Endothelial cell of umbilical vein (primary cell): ENCODE results near the gene CD300C. TPM values are rescaled to one million over a fixed set of nuclear protein-coding genes. Genes with fewer than 3 reads are reported as not detected.

Source experiments
- BruUV-seq: library from RNA; stranded (reverse); fragments of 400-500 nt; replicated peaks from 2 replicates; lab custom pipeline; 2021; lab: Mats Ljungman, UMichigan
- CTCF ChIA-PET: fragments of 300-600, 350-600 bp; sonication (Branson Sonifier 250); formaldehyde crosslinking; loops from one replicate; lab custom pipeline; 2021; ENCODE audit warnings: antibody characterized with exemption, inconsistent platforms; lab: Charles Lee
- POLR2A ChIA-PET: fragments of 300-600, 350-600 bp; sonication (Branson Sonifier 250); formaldehyde crosslinking; loops from one replicate; lab custom pipeline; 2021; ENCODE audit warnings: antibody characterized with exemption, inconsistent platforms; lab: Charles Lee
- DNase-seq: peaks from one replicate; pipeline ENCODE4 v3.0.0-alpha.2; 2011; ENCODE audit warnings: low read depth, low spot score
- FAIRE-seq: peaks from 2 replicates; lab custom pipeline; 2011; peaks lifted over from hg19 to GRCh38; lab: Jason Lieb, UNC
- H2AFZ ChIP-seq: 2 replicates; pipeline ENCODE4 v1.6.0; 2012; ENCODE audit warnings: low read depth, low read length, control low read depth, inconsistent platforms
- H3K27ac ChIP-seq: 2 replicates; pipeline ENCODE4 v1.5.1; 2011; ENCODE audit warnings: low read depth, mild to moderate bottlenecking, control low read depth, low read length, moderate library complexity; ENCODE audit not compliant: insufficient read depth
- H3K27me3 ChIP-seq, 2 experiments: 2 replicates each; pipeline versions ENCODE4 v1.6.0 to v1.6.1; 2011; ENCODE audit warnings: low read length in 2 of 2, mixed read lengths in 1 of 2; ENCODE audit not compliant: control insufficient read depth in 2 of 2, insufficient read depth in 2 of 2
- H3K36me3 ChIP-seq, 2 experiments: 2 replicates in 1 of 2; 3 replicates in 1 of 2; pipeline ENCODE4 v1.5.1; 2011; ENCODE audit warnings: low read length in 2 of 2, mild to moderate bottlenecking in 1 of 2, moderate library complexity in 1 of 2; ENCODE audit not compliant: control insufficient read depth in 2 of 2, insufficient read depth in 2 of 2; ENCODE audit errors: extremely low read depth in 1 of 2
- H3K4me1 ChIP-seq: 3 replicates; pipeline ENCODE4 v1.5.1; 2011; ENCODE audit warnings: mild to moderate bottlenecking, low read length; ENCODE audit not compliant: control insufficient read depth, insufficient read depth; ENCODE audit errors: extremely low read depth
- H3K4me2 ChIP-seq: 2 replicates; pipeline ENCODE4 v1.6.1; 2011; ENCODE audit warnings: low read length, control low read depth, mixed read lengths; ENCODE audit not compliant: insufficient read depth
- H3K4me3 ChIP-seq, 3 experiments: fragments of 200-600 bp in 1 of 3; sonication (generic), shearing (Covaris generic) in 1 of 3; replicated peaks in 1 of 3; 2 replicates each; pipeline ENCODE4 v1.5.1; 2011 to 2016; ENCODE audit warnings: control low read depth in 3 of 3, low read length in 3 of 3, mild to moderate bottlenecking in 2 of 3, inconsistent platforms in 1 of 3, low read depth in 1 of 3, moderate library complexity in 1 of 3; ENCODE audit not compliant: insufficient read depth in 1 of 3
- H3K79me2 ChIP-seq: 2 replicates; pipeline ENCODE4 v1.6.0; 2012; ENCODE audit warnings: low read length, inconsistent platforms; ENCODE audit not compliant: control insufficient read depth, insufficient read depth
- H3K9ac ChIP-seq: replicated peaks from 2 replicates; pipeline ENCODE3; 2011; ENCODE audit warnings: low read length, control low read depth; ENCODE audit not compliant: insufficient read depth; ENCODE audit errors: extremely low read depth
- H3K9me1 ChIP-seq: replicated peaks from 3 replicates; pipeline ENCODE4 v1.6.0; 2011; ENCODE audit warnings: mild to moderate bottlenecking, low read length; ENCODE audit not compliant: control insufficient read depth, insufficient read depth; ENCODE audit errors: extremely low read depth
- H3K9me3 ChIP-seq: replicated peaks from 2 replicates; pipeline ENCODE4 v1.5.1; 2012; ENCODE audit warnings: low read length, inconsistent platforms; ENCODE audit not compliant: control insufficient read depth, insufficient read depth
- H4K20me1 ChIP-seq: replicated peaks from 2 replicates; pipeline ENCODE3; 2011; ENCODE audit warnings: mild to moderate bottlenecking, low read length; ENCODE audit not compliant: control insufficient read depth, insufficient read depth; ENCODE audit errors: extremely low read depth
- EZH2 ChIP-seq: IDR thresholded peaks from 2 replicates; pipeline ENCODE4 v1.6.1; 2012; ENCODE audit warnings: borderline replicate concordance, low read depth, mild to moderate bottlenecking, moderate library complexity, low read length, inconsistent platforms; ENCODE audit not compliant: severe bottlenecking
- FOS ChIP-seq: IDR thresholded peaks from 2 replicates; pipeline ENCODE4 v1.6.1; 2011; ENCODE audit warnings: mild to moderate bottlenecking, low read length, moderate library complexity, borderline replicate concordance; ENCODE audit not compliant: insufficient read depth
- GATA2 ChIP-seq: IDR thresholded peaks from 2 replicates; pipeline ENCODE4 v1.7.0; 2011; ENCODE audit warnings: low read depth, mild to moderate bottlenecking, moderate library complexity, mixed read lengths, low read length; ENCODE audit not compliant: insufficient read length, insufficient read depth
- JUN ChIP-seq: IDR thresholded peaks from 2 replicates; pipeline ENCODE4 v1.6.1; 2011; ENCODE audit warnings: borderline replicate concordance, low read depth; ENCODE audit not compliant: insufficient read length, insufficient read depth
- MYC ChIP-seq: IDR thresholded peaks from one replicate; pipeline ENCODE4 v1.6.1; 2011; ENCODE audit warnings: mild to moderate bottlenecking, low read depth, low read length
- POLR2A ChIP-seq: IDR thresholded peaks from 2 replicates; pipeline ENCODE4 v1.6.1; 2012; ENCODE audit warnings: low read depth, mild to moderate bottlenecking, control low read depth, low read length
- POLR2AphosphoS5 ChIP-seq: IDR thresholded peaks from 2 replicates; pipeline ENCODE4 v1.6.1; 2012; ENCODE audit warnings: low read depth, mild to moderate bottlenecking, control low read depth, low read length, moderate library complexity; ENCODE audit not compliant: insufficient read depth
- dilution Hi-C: fragments of 300-500 bp; cut with MboI; formaldehyde crosslinking; loops from one replicate; pipeline ENCODE4 v1.15.0; 2019; ENCODE audit warnings: low sequenced_read_pairs; ENCODE audit not compliant: extremely low pct_ligation_motif_present
- intact Hi-C: fragments of 100-400 bp; cut with micrococcal nuclease; formaldehyde crosslinking; loops from one replicate; pipeline ENCODE4 v1.10.0; 2022
- polyA plus RNA-seq, 4 experiments: library from polyadenylated mRNA; depleted of rRNA in 3 of 4; stranded (reverse) in 3 of 4; unstranded in 1 of 4; fragments of >200 nt; gene quantifications; 2 replicates each; pipeline versions ENCODE4 v1.2.1 to v1.2.3, GENCODE V29; 2011 to 2012; ENCODE audit warnings: missing spikeins in 1 of 4
- total RNA-seq: library from RNA; stranded (reverse); gene quantifications from 2 replicates; pipeline ENCODE4 v1.2.3, GENCODE V29; 2021
- TF ChIP-seq, protein P1 (sequence below), 2 donors: IDR thresholded peaks; 1 replicate in 1 of 2; 2 replicates in 1 of 2; pipeline ENCODE4 v1.5.1; 2011; ENCODE audit warnings: low read length in 2 of 2, mild to moderate bottlenecking in 2 of 2, moderate library complexity in 2 of 2, control low read depth in 1 of 2, inconsistent platforms in 1 of 2, low read depth in 1 of 2; ENCODE audit not compliant: insufficient read depth in 1 of 2; ENCODE audit errors: extremely low read depth in 1 of 2
- TF ChIP-seq, protein P2 (sequence below): IDR thresholded peaks from 2 replicates; pipeline ENCODE4 v1.6.1; 2011; ENCODE audit not compliant: insufficient read depth, insufficient read length

CD300C gene
- total and polyA plus RNA-seq, 2 donors (not counting 3 experiments of a cell fraction or from before 2014, with no cell fraction given) = not detected

DNA sequence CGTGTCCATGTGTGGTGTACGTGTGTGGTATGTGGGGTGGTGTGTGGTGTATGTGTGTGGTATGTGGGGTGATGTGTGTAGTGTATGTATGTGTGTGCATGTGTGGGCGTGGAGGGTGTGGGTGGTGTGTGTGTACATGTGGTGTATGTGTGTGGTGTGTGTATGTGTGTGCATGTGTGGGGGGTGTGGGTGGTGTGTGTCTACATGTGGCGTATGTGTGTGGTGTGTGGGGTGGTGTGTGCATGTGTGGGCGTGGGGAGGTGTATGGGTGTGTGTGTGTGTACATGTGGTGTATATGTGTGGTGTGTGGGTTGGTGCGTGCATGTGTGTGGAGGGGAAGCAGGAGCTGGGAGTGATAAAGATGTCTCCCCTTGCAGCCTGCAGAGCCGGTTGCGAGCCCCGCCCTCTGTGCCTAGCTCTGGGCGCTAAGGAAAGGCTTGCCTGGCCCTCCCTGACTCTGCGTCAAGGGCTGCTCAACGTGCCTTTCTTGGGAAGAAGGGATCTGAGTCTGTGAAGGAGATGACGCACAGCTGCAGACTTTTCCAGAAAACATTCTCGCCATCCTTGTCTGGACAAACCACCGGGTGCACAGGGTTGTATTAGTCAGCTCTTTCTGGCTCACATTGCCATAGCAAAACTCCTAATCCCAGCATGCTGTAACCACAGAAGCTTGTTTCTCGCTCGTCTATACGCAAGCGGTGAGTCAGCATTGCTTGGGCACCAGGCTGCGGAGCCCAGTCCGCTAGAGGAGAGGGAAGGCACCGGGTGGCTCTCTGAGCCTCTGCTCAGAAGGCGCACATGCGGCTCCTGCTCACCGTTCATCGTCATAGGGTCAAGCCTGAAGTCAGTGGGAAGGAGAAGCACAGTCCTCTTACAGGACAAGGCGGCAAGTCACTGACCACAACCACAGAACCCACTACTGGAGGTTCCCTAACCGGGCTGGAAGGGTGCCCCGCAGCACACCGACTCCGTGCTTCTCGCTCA, 23.4 kb upstream of the CD300C start:
- H3K9me1 ChIP-seq = no peaks in the 10 kb centered on the region
- no peaks in the 10 kb centered on the region for H3K27me3 ChIP-seq
- H3K9me3 ChIP-seq = no peaks in the 10 kb centered on the region
- FAIRE-seq = no peak
- no peaks in the 10 kb centered on the region for H3K36me3 ChIP-seq
- BruUV-seq = no TSS peak
- CTCF ChIA-PET = interaction anchor here (0.5 kb wide), 1 partner anchor 201 kb away, joined by 4 read pairs; no protein-coding TSS in a partner anchor
- no peak for DNase-seq
- H3K4me2 ChIP-seq = no peak overlapping the region
- no peaks in the 10 kb centered on the region for H3K4me1 ChIP-seq
- no peak overlapping the region for H3K27ac ChIP-seq
- no peak overlapping the region for H3K9ac ChIP-seq
- H3K4me3 ChIP-seq = no peak overlapping the region
- POLR2A ChIA-PET = no interaction called here
- dilution Hi-C loops (no loop called here), intact Hi-C loops (no loop called here)
- H2AFZ ChIP-seq = no peak overlapping the region
- H3K79me2 ChIP-seq = no peaks in the 10 kb centered on the region
- no peaks in the 10 kb centered on the region for H4K20me1 ChIP-seq
- TF ChIP-seq POLR2AphosphoS5 (no peak), POLR2A (no peak), MYC (no peak), GATA2 (no peak), EZH2 (no peak), JUN (no peak), FOS (no peak)
- TF ChIP-seq, protein P1, sequence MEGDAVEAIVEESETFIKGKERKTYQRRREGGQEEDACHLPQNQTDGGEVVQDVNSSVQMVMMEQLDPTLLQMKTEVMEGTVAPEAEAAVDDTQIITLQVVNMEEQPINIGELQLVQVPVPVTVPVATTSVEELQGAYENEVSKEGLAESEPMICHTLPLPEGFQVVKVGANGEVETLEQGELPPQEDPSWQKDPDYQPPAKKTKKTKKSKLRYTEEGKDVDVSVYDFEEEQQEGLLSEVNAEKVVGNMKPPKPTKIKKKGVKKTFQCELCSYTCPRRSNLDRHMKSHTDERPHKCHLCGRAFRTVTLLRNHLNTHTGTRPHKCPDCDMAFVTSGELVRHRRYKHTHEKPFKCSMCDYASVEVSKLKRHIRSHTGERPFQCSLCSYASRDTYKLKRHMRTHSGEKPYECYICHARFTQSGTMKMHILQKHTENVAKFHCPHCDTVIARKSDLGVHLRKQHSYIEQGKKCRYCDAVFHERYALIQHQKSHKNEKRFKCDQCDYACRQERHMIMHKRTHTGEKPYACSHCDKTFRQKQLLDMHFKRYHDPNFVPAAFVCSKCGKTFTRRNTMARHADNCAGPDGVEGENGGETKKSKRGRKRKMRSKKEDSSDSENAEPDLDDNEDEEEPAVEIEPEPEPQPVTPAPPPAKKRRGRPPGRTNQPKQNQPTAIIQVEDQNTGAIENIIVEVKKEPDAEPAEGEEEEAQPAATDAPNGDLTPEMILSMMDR (IDR thresholded peaks at IDR 0.05; ENCODE audit: extremely low read depth in 1 of 2, insufficient read depth in 1 of 2, low read depth in 1 of 2, low read length in 2 of 2) = no peak
- TF ChIP-seq, protein P2, sequence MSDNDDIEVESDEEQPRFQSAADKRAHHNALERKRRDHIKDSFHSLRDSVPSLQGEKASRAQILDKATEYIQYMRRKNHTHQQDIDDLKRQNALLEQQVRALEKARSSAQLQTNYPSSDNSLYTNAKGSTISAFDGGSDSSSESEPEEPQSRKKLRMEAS = no peak
